HG03025 (cell line): ENCODE results near the gene LCE3E.

ENCODE experiments used
- ATAC-seq: cut with Tn5 transposase; IDR thresholded peaks from one replicate; pipeline ENCODE4 v1.9.1; 2021; ENCODE audit warnings: mild to moderate bottlenecking, moderate library complexity; ENCODE audit not compliant: unreplicated experiment, low FRiP score

The LCE3E gene

GRCh38 chr1:152517237-152517811 lies 49.3 kb downstream of the LCE3E start:
- ATAC-seq: no peak

DNA sequence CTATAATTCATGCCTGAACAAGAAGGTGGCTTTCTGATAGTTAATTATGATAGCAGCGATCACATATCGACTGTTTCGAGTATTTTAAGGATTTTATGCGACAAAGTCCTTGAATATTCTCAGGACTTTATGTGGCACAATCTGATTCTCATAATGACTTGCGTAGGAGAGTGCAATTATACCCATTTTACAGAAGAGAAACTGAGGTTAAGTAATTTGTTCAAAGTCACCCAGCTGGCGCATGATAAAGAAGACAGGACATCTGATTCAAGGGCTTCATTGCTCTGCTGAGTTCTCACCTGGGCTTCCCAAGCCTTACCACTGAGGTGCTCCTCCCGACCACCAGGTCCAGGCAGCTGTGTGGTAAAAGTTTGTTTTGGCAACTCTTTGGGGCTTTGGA lies 50.5 kb downstream of the LCE3E start:
- no peak for ATAC-seq
